ENCODE results near the gene SHPK. TPM values are rescaled to one million over a fixed set of nuclear protein-coding genes. Genes with fewer than 3 reads are reported as not detected.

Gene SHPK
- total RNA-seq, 2 experiments from 2014 or later, result 11.8 to 12.2 TPM

GRCh38 chr17:3668279-3669084, 32.4 kb upstream of the SHPK start, which contains the start of the genes EMC6 and TAX1BP3:
Gene EMC6 (plus strand): TSS chr17:3668812. CDS start chr17:3669147, 335 bp downstream.
Gene TAX1BP3 (minus strand): TSS chr17:3668578. CDS start chr17:3668526, 52 bp downstream.
- H3K4me1 Mint-ChIP-seq, result peaks cover 12% of the 10 kb centered on the region
- H3K27ac Mint-ChIP-seq, result peak within 1 kb of the TSS; percentile 79
- peak; percentile 100 for DNase-seq
- peaks cover 3% of the 10 kb centered on the region for H3K36me3 Mint-ChIP-seq
- H3K27me3 Mint-ChIP-seq, result no peaks in the 10 kb centered on the region
- no peaks in the 10 kb centered on the region for H3K9me3 Mint-ChIP-seq
- peak within 1 kb of the TSS; percentile 92 for H3K4me3 Mint-ChIP-seq
- ATAC-seq (ENCODE audit: low read depth), result peak; percentile 95
- POLR2A ChIA-PET, result interaction anchor here (0.6 to 1.0 kb wide), 4 partner anchors 9 to 126 kb away, joined by 3 to 8 read pairs (median 4); partner anchors contain the start of genes CTNS and SHPK

- H3K9me3 Mint-ChIP-seq, result no peaks in the 10 kb centered on the region
- H3K4me3 Mint-ChIP-seq, result peak overlapping the region; percentile 92
- H3K27ac Mint-ChIP-seq, result peak overlapping the region; percentile 60
- H3K36me3 Mint-ChIP-seq, result peaks cover 3% of the 10 kb centered on the region
- POLR2A ChIA-PET, result interaction anchor here (0.7 to 1.0 kb wide), 3 partner anchors 32 to 1803 kb away, joined by 3 to 5 read pairs (median 4); partner anchors contain the start of genes CTNS, HASPIN and SHPK
- no peaks in the 10 kb centered on the region for H3K27me3 Mint-ChIP-seq
- DNase-seq, result peak; percentile 54
- ATAC-seq (ENCODE audit: low read depth), result no peak
- peaks cover 12% of the 10 kb centered on the region for H3K4me1 Mint-ChIP-seq
Measured at GRCh38 chr17:3667366-3668278, 31.6 kb upstream of the SHPK start.

- ATAC-seq (ENCODE audit: low read depth), result no peak
- POLR2A ChIA-PET, result interaction anchor here (0.7 kb wide), 1 partner anchor 1804 kb away, joined by 4 read pairs; no protein-coding TSS in a partner anchor
- peak overlapping the region; percentile 4 for H3K4me3 Mint-ChIP-seq
- no peaks in the 10 kb centered on the region for H3K27me3 Mint-ChIP-seq
- H3K36me3 Mint-ChIP-seq, result peaks cover under 1% of the 10 kb centered on the region
- peaks cover 12% of the 10 kb centered on the region for H3K4me1 Mint-ChIP-seq
- H3K27ac Mint-ChIP-seq, result peak overlapping the region; percentile 13
- no peak for DNase-seq
- H3K9me3 Mint-ChIP-seq, result no peaks in the 10 kb centered on the region
Measured at GRCh38 chr17:3666516-3666915, 30.5 kb upstream of the SHPK start.

- H3K36me3 Mint-ChIP-seq, result no peaks in the 10 kb centered on the region
- H3K4me3 Mint-ChIP-seq, result no peak overlapping the region
- no peak for ATAC-seq (ENCODE audit: low read depth)
- no peak for DNase-seq
- POLR2A ChIA-PET, result no interaction called here
- no peaks in the 10 kb centered on the region for H3K27me3 Mint-ChIP-seq
- no peaks in the 10 kb centered on the region for H3K9me3 Mint-ChIP-seq
- H3K4me1 Mint-ChIP-seq, result peaks cover 12% of the 10 kb centered on the region
- no peak overlapping the region for H3K27ac Mint-ChIP-seq
Measured at GRCh38 chr17:3665834-3666233, 29.8 kb upstream of the SHPK start.

- no peak overlapping the region for H3K27ac Mint-ChIP-seq
- no peaks in the 10 kb centered on the region for H3K27me3 Mint-ChIP-seq
- H3K36me3 Mint-ChIP-seq, result no peaks in the 10 kb centered on the region
- DNase-seq, result no peak
- H3K4me1 Mint-ChIP-seq, result peaks cover 5% of the 10 kb centered on the region
- ATAC-seq (ENCODE audit: low read depth), result no peak
- H3K9me3 Mint-ChIP-seq, result no peaks in the 10 kb centered on the region
- POLR2A ChIA-PET, result no interaction called here
- H3K4me3 Mint-ChIP-seq, result no peak overlapping the region
Measured at GRCh38 chr17:3663102-3664011, 27.3 kb upstream of the SHPK start.

- H3K36me3 Mint-ChIP-seq, result no peaks in the 10 kb centered on the region
- POLR2A ChIA-PET, result no interaction called here
Measured at GRCh38 chr17:3660311-3660891, 24.4 kb upstream of the SHPK start.

GRCh38 chr17:3659541-3660111, 23.6 kb upstream of the SHPK start:
- Mint-ChIP-seq H3K36me3 (no peaks in the 10 kb centered on the region), H3K4me1 (no peaks in the 10 kb centered on the region), H3K27me3 (no peaks in the 10 kb centered on the region), H3K4me3 (no peak overlapping the region), H3K9me3 (no peaks in the 10 kb centered on the region), H3K27ac (no peak overlapping the region)
- ATAC-seq (ENCODE audit: low read depth) (no peak), DNase-seq (no peak)
- POLR2A ChIA-PET, result no interaction called here

More at GRCh38 chr17:3660311-3660891, 24.4 kb upstream of the SHPK start:
- ATAC-seq (ENCODE audit: low read depth), result no peak
- Mint-ChIP-seq H3K4me1 (no peaks in the 10 kb centered on the region), H3K27me3 (no peaks in the 10 kb centered on the region), H3K9me3 (no peaks in the 10 kb centered on the region), H3K27ac (no peak overlapping the region), H3K4me3 (no peak overlapping the region)
- no peak for DNase-seq

GRCh38 chr17:3658784-3659449, 22.9 kb upstream of the SHPK start:
- Mint-ChIP-seq H3K36me3 (no peaks in the 10 kb centered on the region), H3K27ac (no peak overlapping the region), H3K4me1 (no peaks in the 10 kb centered on the region), H3K9me3 (no peaks in the 10 kb centered on the region), H3K4me3 (no peak overlapping the region), H3K27me3 (no peaks in the 10 kb centered on the region)
- no peak for DNase-seq
- no peak for ATAC-seq (ENCODE audit: low read depth)
- POLR2A ChIA-PET, result no interaction called here

GRCh38 chr17:3657874-3658783, 22.1 kb upstream of the SHPK start:
- DNase-seq, result no peak
- ATAC-seq (ENCODE audit: low read depth), result no peak
- POLR2A ChIA-PET, result no interaction called here
- H3K4me3 Mint-ChIP-seq, result no peak overlapping the region
- H3K27me3 Mint-ChIP-seq, result no peaks in the 10 kb centered on the region
- no peaks in the 10 kb centered on the region for H3K4me1 Mint-ChIP-seq
- H3K9me3 Mint-ChIP-seq, result no peaks in the 10 kb centered on the region
- H3K27ac Mint-ChIP-seq, result no peak overlapping the region
- H3K36me3 Mint-ChIP-seq, result no peaks in the 10 kb centered on the region

GRCh38 chr17:3657588-3657869, 21.5 kb upstream of the SHPK start:
- DNase-seq (no peak), ATAC-seq (ENCODE audit: low read depth) (no peak)
- H3K4me3 Mint-ChIP-seq, result no peak overlapping the region
- POLR2A ChIA-PET, result no interaction called here
- H3K4me1 Mint-ChIP-seq, result no peaks in the 10 kb centered on the region
- H3K27ac Mint-ChIP-seq, result no peak overlapping the region
- no peaks in the 10 kb centered on the region for H3K9me3 Mint-ChIP-seq
- no peaks in the 10 kb centered on the region for H3K36me3 Mint-ChIP-seq
- no peaks in the 10 kb centered on the region for H3K27me3 Mint-ChIP-seq

Measured in activated naive CD8-positive, alpha-beta T cell treated with anti-CD3 and anti-CD28 coated beads, Interleukin-2, amount 10 ng/mL, durations not matched to agents 7 days and 5 days (primary cell).